Measurements from ENCODE around the gene MAPK9. TPM values are rescaled to one million over a fixed set of nuclear protein-coding genes. Genes with fewer than 3 reads are reported as not detected.

The MAPK9 gene
- total RNA-seq, 6 experiments from 2014 or later, result 14.4 to 18.6 (median 15.6) TPM

- H3K9me3 ChIP-seq, result peaks cover 0 to 19% (median 1%) of the 10 kb centered on the region in 4 donors
- H3K27ac ChIP-seq, result no peak overlapping the region
- H3K4me3 ChIP-seq, result no peak overlapping the region
- H3K27me3 ChIP-seq, result no peaks in the 10 kb centered on the region
- no peaks in the 10 kb centered on the region for H3K4me1 ChIP-seq
- no peaks in the 10 kb centered on the region for H3K36me3 ChIP-seq
- intact Hi-C loops (cut with DNase I), result no loop called here
- TF ChIP-seq CTCF (IDR thresholded peaks at IDR 0.05), result no peak
- no peak for TF ChIP-seq POLR2A (IDR thresholded peaks at IDR 0.05)
- ATAC-seq (no peak), DNase-seq (no peak)
- 96% methylated on average over 7 of the region's 11 CpGs for WGBS (ENCODE audit: insufficient coverage, low coverage, low lambda C conversion rate, missing lambda C conversion rate)
Measured at GRCh38 chr5:180222056-180222455, 69.8 kb downstream of the MAPK9 start.

- no peak for ATAC-seq
- Histone ChIP-seq H3K4me1 (no peaks in the 10 kb centered on the region), H3K9me3 (peaks cover 0 to 19% (median under 1%) of the 10 kb centered on the region in 4 donors), H3K4me3 (no peak overlapping the region), H3K27ac (no peak overlapping the region), H3K36me3 (no peaks in the 10 kb centered on the region), H3K27me3 (no peaks in the 10 kb centered on the region)
- DNase-seq, result no peak
- intact Hi-C loops (cut with DNase I), result no loop called here
- WGBS (ENCODE audit: insufficient coverage, low coverage, low lambda C conversion rate, missing lambda C conversion rate), result 93% methylated on average over 5 of the region's 5 CpGs
- TF ChIP-seq POLR2A (IDR thresholded peaks at IDR 0.05) (no peak), CTCF (IDR thresholded peaks at IDR 0.05) (no peak)
Measured at GRCh38 chr5:180217797-180218196, 74.1 kb downstream of the MAPK9 start.

- intact Hi-C loops (cut with DNase I), result no loop called here
- no peak for ATAC-seq
- no peaks in the 10 kb centered on the region for H3K4me1 ChIP-seq
Measured at GRCh38 chr5:180216646-180217171, 75.2 kb downstream of the MAPK9 start.

DNA sequence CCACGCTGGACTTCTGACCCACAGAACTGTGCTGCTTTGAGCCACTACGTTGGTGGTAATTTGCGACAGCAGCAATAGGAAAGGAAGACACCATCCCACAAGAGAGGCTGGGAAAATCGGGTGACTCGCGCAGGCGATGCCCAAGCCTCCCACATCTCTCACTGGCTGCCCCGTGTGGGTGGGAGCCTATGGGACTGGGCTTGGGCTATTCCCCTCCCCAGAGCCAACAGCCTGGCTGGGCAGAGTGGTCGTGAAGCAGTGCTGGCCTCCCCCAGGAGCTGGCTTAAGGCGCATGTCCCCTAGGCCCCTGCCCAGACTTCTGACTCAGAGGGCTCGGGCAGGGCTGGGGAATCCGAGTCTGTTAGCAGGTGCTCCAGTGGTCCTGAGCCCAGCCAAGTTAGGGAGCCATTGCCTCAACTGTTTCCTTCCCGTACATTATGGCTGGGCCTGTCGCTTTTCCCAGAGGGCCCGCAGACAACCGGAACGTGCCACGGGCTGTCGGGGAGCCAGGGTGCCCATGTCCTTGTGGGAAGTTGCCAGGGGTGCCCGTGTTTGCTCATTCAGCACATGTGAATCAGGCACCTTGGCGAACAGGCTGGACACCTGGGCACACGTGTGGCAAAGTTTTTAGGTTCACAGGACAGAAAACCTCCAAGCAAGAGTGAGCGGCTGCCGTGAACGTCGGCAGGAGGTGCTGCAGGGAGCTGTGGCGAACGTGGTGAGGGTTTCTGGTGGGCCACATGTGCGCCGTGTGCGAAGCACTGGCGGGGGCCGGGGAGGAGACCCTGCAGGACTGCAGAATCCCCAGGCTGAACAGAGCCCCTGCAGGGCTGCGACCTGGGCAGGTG lies 75.9 kb downstream of the MAPK9 start:
- Histone ChIP-seq H3K27me3 (no peaks in the 10 kb centered on the region), H3K36me3 (no peaks in the 10 kb centered on the region), H3K9me3 (peaks cover 0 to 16% (median 0%) of the 10 kb centered on the region in 4 donors), H3K27ac (no peak overlapping the region), H3K4me1 (no peaks in the 10 kb centered on the region), H3K4me3 (no peak overlapping the region)
- DNase-seq (no peak), ATAC-seq (no peak)
- 85% methylated on average over 15 of the region's 34 CpGs for WGBS (ENCODE audit: insufficient coverage, low coverage, low lambda C conversion rate, missing lambda C conversion rate)
- intact Hi-C loops (cut with DNase I), result no loop called here
- TF ChIP-seq CTCF (IDR thresholded peaks at IDR 0.05) (no peak), POLR2A (IDR thresholded peaks at IDR 0.05) (no peak)

More at GRCh38 chr5:180216646-180217171, 75.2 kb downstream of the MAPK9 start:
- Histone ChIP-seq H3K27me3 (no peaks in the 10 kb centered on the region), H3K36me3 (no peaks in the 10 kb centered on the region), H3K27ac (no peak overlapping the region), H3K4me3 (no peak overlapping the region), H3K9me3 (peaks cover 0 to 19% (median under 1%) of the 10 kb centered on the region in 4 donors)
- 77% methylated on average over 6 of the region's 15 CpGs for WGBS (ENCODE audit: insufficient coverage, low coverage, low lambda C conversion rate, missing lambda C conversion rate)
- TF ChIP-seq CTCF (IDR thresholded peaks at IDR 0.05), result no peak
- TF ChIP-seq POLR2A (IDR thresholded peaks at IDR 0.05), result no peak
- DNase-seq, result no peak

All from right lobe of liver (tissue), 6 donors.